ENCODE results near the gene CRYBG2.

GRCh38 chr1:26372039-26372438, 18.1 kb upstream of the CRYBG2 start:
- no peak for TF ChIP-seq CTCF (conservative IDR thresholded peaks at IDR 0.05)
- TF ChIP-seq EZH2 (IDR thresholded peaks at IDR 0.05; ENCODE audit: low read depth) = no peak
